Fibroblast of lung (primary cell): ENCODE measurements around the gene OR2M2.

Source experiments
- EZH2 ChIP-seq: IDR thresholded peaks from 2 replicates; pipeline ENCODE4 v1.5.1; 2012; ENCODE audit warnings: low read length, control low read depth, mild to moderate bottlenecking; ENCODE audit errors: missing control alignments
- TF ChIP-seq, protein P1 (sequence below), 2 donors: IDR thresholded peaks in 1 of 2; conservative IDR thresholded peaks in 1 of 2; 1 replicate in 1 of 2; 2 replicates in 1 of 2; pipeline ENCODE4 v1.5.1; 2011 to 2012; ENCODE audit warnings: low read length in 2 of 2, control low read depth in 1 of 2, inconsistent platforms in 1 of 2, low read depth in 1 of 2, mild to moderate bottlenecking in 1 of 2

GRCh38 chr1:248143311-248143710 lies 31.3 kb upstream of the OR2M2 start:
- TF ChIP-seq, protein P1, sequence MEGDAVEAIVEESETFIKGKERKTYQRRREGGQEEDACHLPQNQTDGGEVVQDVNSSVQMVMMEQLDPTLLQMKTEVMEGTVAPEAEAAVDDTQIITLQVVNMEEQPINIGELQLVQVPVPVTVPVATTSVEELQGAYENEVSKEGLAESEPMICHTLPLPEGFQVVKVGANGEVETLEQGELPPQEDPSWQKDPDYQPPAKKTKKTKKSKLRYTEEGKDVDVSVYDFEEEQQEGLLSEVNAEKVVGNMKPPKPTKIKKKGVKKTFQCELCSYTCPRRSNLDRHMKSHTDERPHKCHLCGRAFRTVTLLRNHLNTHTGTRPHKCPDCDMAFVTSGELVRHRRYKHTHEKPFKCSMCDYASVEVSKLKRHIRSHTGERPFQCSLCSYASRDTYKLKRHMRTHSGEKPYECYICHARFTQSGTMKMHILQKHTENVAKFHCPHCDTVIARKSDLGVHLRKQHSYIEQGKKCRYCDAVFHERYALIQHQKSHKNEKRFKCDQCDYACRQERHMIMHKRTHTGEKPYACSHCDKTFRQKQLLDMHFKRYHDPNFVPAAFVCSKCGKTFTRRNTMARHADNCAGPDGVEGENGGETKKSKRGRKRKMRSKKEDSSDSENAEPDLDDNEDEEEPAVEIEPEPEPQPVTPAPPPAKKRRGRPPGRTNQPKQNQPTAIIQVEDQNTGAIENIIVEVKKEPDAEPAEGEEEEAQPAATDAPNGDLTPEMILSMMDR (conservative IDR thresholded peaks at IDR 0.05 in 1 of 2, IDR thresholded peaks at IDR 0.05 in 1 of 2; ENCODE audit: low read depth in 1 of 2, low read length in 2 of 2), result no peak
- no peak for TF ChIP-seq EZH2
